ENCODE data around the gene NRP1.

Gene NRP1

DNA sequence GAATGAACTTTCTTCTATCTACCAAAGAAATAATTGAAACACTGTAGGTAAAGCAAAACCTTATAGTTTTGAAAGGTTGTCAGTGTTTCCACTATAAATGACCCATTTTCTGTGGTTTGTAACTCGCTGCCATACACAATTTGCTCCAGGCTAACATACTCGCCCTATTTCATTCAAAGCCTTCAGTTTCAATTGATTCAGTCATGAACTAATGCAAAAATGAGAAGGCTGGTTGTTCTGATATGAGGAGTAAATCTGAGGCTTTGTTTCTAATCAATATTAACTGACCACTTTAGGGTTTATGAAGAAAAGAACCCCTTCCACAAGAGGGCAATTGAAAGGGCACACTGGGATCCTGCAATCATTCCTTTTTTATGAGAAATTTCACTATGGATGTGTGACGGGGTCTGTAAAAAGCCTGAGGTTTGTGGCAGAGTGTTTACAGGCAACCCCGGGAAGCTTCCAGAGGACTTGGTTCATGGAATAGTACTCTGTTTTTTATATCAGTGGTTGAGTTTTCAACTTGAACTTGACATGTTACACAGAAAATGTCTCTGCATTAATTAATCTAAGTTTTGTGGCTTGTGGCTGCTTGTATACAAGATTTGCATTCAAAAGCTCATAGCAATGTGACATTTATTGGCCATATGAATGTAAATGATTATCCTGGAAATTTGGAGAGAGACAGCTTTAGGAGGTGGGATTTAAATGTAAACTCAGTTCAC lies 133.2 kb downstream of the NRP1 start:
- DNase-seq = no peak

GRCh38 chr10:33199731-33200232 lies 134.7 kb downstream of the NRP1 start:
- no peak for DNase-seq

DNA sequence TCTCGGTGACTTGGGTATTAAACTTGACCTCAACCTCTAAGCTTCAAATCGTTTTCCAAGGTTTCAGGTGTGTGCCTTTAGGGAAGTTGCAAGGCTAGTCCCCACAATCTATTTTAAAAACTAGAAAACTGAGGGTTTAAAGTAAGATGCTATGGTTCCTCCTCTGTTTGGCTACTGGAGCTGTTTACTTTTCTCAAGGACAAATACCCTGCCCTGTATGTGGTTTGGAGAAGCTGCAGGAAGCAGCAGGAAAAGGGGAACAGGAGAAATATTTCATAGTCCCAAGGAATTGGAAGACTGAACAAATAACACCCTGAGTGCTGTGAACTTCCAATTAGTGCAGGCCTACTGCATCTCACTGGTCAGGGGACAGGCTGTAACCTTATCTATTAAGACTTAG lies 135.9 kb downstream of the NRP1 start:
- DNase-seq = no peak

- DNase-seq = no peak
Measured at GRCh38 chr10:33196710-33197491, 137.6 kb downstream of the NRP1 start.

- DNase-seq = no peak
Measured at GRCh38 chr10:33196377-33196706, 138.1 kb downstream of the NRP1 start.

GRCh38 chr10:33195608-33196376 lies 138.7 kb downstream of the NRP1 start:
- DNase-seq = no peak

DNA sequence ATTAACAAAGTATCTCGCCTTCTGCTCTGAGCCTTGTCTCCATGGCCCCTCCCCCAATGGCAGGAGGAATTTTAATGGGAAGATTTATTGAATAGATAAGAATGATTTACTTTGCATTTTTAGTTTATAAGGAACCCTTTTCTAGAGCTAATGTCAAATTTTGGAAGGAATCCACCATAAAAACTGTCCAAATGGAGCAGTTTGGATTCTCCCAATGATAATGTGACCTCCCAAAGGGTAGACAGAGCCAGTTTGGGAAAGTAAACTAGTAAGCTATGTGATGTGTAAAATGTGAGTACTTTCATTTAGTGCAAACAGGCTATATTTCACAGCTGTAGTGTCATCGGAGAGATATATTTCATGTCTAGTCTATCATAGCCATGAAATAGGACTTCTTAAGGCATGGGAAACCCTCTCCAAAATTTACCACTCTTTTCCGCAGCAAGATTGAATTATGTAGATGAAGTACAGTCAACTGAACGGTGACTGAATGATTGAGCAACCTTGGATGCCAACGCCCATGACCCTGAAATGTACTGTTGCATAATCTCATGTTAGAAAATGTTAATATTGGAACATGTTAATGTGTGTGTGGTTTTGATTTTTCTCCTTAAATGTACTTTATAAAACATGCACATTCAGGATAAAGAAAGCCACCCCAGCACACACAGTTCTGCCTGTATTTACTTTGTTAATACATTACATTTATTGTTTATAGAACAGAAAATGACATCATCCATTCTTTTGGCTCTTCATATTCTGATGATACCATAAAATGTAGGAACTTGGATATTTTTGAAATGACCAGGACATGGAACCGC lies 140.6 kb downstream of the NRP1 start:
- no peak for DNase-seq

- DNase-seq = peak; percentile 74
Measured at GRCh38 chr10:33193057-33193700, 141.3 kb downstream of the NRP1 start.

DNA sequence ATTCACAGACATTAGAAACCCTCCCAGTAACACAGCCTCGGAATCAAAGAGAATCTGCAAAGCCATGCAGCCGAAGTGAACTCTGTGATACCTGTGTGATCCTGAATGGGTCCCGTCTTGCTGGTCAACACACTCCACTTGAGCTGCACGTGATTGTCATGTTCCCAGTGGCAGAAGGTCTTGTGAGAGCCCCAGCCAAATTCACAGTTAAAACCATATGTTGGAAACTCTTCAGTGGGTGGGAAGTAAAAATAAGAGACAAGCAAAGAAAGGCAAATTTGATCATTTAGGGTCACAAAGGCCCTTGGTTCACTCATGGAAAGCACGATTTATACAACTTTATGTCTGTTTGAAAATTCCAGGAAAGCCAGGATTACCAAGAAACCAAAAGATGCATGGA lies 142.3 kb downstream of the NRP1 start:
- DNase-seq = no peak

DNA sequence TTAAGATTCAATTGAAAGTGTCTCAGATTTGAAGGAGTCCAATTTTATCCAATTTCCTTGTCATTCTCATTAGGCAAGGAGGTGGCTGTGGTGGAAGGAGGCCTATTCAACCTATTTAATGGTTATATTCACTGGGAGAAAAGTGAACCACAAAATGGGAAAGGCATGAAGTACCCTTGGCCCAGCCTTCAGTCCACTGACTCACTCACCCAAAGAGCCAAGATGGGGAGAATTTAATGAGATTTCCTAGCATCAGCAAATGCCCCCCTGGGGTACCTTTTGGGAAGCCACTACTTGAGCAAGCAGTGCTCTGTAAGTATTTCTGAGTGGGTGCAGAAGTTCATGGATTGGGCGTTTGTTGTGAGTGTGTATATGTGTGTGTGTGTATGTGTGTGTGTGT lies 144.1 kb downstream of the NRP1 start:
- DNase-seq = no peak

DNA sequence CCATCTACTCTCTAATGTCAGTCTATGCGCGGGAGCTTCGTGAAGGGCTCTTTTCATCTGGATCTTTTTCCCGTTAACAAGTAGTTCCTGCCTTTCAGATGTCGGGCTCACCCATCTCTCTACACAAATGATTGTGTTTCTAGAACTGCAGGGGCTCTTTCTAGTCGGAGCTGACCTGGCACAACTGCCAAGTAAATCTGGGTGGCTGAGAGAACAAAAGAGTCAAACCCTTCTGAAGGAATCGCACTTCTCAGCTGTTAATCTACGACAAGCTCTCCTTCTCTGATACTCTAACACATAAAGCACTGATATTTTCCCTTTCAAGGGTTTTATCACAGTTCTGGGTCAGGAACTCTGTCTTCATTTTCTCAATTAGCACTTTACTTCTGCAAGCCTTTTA lies 144.7 kb downstream of the NRP1 start:
- DNase-seq = no peak

GRCh38 chr10:33189363-33189762 lies 145.1 kb downstream of the NRP1 start:
- DNase-seq = no peak

DNA sequence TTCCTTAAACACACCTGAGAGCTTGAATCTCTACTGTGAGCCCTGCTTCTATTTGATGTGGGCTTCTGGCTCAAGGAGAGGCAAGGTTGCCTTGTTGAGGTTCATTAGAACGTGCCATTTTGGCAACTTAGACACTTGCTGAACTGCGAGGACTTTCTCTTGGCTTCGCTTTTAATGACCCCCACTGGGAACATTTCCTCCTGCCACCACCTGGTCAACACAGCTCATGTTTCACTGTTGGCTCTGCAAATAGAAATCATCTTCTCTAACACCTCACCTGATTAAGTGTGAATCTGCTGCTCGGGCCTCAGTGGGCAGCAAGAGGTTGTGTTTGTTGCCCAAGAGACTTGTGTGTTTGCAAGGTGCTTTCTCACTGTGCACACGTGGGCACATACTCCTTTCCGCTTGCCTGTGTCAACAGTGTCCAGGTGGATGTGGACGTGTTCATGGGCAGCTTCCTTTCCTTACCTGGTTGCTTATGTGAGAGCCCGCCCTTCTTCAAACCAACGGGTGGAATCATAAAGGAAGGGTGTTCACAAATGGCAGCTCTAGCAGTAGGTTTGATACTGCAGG lies 147.0 kb downstream of the NRP1 start:
- no peak for DNase-seq

GRCh38 chr10:33186150-33186549 lies 148.3 kb downstream of the NRP1 start:
- no peak for DNase-seq

GRCh38 chr10:33183655-33184054 lies 150.8 kb downstream of the NRP1 start:
- no peak for DNase-seq

DNA sequence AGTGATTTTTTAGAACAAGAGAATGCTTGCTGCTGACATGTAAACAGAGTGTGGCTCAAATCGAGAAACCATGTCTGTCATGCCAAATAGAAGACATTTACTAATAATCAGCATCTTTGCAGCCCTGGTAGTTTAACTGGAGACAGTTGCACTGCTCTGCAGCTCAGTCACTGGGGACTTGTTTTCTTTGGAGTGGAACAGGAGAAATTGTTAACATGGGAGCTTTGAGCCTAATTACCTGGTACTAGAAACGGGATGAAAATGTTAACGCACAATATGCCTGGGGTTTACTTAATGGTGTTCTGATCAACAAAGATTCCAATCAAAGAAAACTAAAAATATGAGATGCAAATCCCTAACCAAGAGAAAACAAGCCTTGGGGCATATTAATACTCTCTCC lies 153.5 kb downstream of the NRP1 start:
- no peak for DNase-seq

GRCh38 chr10:33180390-33180789 lies 154.1 kb downstream of the NRP1 start:
- no peak for DNase-seq

- DNase-seq = no peak
Measured at GRCh38 chr10:33179067-33179466, 155.4 kb downstream of the NRP1 start.

DNA sequence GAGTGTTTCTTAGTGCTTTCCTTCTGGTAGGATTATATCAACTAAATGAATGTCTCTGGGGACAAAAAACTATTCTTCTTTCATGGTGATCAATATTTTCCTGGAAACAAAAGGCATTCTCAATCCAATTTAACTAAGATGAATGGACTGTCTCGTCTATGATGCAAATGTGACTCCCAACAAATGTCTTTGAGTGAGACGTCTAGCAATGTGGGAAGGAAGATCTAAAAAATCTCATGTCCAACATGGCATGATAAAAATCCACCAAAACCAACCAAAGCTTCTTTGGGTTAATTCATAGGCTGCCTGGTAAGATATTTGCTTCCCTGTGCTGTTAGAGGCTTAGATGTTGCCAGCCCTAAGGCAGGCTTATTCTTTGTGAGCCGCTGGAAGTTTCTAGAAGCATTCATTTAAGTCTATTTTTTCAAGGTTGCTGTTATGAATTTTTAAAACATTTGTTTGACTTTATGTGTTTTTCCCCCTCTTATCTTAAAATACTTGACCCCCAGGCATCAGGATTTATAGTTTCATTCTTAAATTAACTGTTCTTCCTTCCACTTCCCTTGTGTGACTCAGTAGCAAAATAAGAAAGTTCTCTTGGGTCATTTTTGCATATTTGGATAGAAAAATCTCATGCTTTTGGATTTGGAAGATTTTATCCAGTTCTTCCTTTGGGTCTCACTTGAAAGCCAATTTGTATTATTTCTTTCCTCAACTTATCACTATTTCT lies 156.3 kb downstream of the NRP1 start:
- no peak for DNase-seq

- DNase-seq = no peak
Measured at GRCh38 chr10:33176688-33177087, 157.8 kb downstream of the NRP1 start.
